Lung microvascular endothelial cell (primary cell): ENCODE data around the gene SCAMP3. TPM values are rescaled to one million over a fixed set of nuclear protein-coding genes. Genes with fewer than 3 reads are reported as not detected.
"Not testable (repeated sequence)": the region's sequence is repeated elsewhere in the genome, so short reads cannot be mapped to it uniquely, and the experiment has no call there.

Source experiments
- DNase-seq, 2 donors: peaks; one replicate each; pipeline versions ENCODE4 v3.0.0 to v3.0.0-alpha.2; 2010; ENCODE audit warnings: low read depth in 2 of 2
- total RNA-seq: library from RNA; depleted of rRNA; stranded (reverse); fragments of >200 nt; gene quantifications from 2 replicates; pipeline ENCODE4 v1.2.1, GENCODE V29; 2014

SCAMP3 gene
- total RNA-seq, 1 donor from 2014 or later: 34.1 TPM

GRCh38 chr1:155232001-155232978 is 29.9 kb downstream of the SCAMP3 start:
- peak; percentile 21 to 71 for DNase-seq

- DNase-seq: not testable (repeated sequence)
Measured at GRCh38 chr1:155231302-155231701, 30.9 kb downstream of the SCAMP3 start.

DNA sequence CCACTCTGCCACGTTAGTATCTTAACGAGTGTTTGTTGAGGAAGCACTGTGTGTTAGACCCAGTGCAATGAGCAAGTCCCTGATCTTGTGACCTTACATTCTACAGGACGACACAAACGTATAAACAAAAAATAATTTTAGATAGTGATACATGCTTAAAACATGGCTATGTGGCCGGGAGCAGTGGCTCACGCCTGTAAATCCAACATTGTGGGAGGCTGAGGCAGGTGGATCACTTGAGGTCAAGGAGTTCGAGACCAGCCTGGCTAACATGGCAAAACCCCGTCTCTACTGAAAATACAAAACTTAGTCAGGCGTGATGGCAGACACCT is 34.1 kb downstream of the SCAMP3 start:
- no peak for DNase-seq

DNA sequence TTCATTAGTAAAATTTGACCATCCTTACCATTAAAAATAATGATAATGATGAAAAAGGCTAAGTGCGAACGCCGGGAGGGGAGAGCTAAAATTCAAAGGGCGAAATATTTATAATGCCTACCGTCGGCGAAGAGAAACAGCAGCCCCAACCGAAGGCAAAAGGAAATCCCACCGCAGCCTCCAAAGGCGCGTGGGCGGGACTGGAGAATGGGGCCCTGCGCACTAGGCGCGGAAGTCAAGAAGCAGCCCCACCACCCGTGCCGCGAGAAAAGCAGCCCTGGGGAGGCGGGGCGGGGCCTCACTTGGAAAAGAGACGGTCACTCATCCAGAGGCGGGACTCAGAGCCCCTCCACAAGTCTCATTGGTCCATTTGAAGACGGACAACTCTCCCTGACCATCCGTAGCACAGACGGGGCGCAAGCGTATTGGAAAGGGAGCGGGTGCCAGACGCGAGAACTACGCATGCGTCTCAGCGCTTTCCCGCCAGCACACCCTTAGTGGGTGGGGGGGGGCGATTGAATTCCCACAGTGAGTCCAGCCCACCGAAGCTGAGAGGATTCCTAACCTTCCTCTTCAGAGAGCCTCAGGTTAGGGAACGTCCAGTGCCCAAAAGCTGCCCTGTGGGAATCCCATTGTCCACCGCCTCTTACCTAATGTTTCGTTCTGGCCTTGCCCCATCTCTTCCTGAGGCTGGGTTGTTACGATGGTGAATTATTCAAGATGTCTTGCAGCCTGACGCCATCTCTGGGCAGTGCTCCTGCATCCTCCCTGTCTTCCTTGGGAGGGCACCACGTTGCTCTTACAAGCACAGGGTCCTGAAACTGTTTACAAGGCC is 34.7 kb downstream of the SCAMP3 start:
- DNase-seq: peak; percentile 98 to 99

DNA sequence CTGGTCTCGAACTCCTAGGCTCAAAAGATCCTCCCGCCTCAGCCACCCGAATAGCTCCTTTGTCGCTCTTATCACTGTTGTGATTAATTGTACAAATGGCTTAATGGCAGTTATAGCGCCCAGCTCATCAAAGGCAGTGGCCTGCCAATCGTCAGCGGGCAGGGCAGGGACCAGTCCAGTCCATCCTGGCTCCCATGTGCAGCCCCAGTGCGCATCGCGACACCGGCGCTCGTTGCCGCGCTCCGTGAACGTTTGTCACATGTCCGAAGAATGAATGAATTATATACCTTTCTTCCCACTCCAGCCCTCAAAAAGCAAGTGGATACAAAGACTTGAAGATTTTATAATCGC is 35.3 kb downstream of the SCAMP3 start:
- DNase-seq: peak; percentile 70 to 85

DNA sequence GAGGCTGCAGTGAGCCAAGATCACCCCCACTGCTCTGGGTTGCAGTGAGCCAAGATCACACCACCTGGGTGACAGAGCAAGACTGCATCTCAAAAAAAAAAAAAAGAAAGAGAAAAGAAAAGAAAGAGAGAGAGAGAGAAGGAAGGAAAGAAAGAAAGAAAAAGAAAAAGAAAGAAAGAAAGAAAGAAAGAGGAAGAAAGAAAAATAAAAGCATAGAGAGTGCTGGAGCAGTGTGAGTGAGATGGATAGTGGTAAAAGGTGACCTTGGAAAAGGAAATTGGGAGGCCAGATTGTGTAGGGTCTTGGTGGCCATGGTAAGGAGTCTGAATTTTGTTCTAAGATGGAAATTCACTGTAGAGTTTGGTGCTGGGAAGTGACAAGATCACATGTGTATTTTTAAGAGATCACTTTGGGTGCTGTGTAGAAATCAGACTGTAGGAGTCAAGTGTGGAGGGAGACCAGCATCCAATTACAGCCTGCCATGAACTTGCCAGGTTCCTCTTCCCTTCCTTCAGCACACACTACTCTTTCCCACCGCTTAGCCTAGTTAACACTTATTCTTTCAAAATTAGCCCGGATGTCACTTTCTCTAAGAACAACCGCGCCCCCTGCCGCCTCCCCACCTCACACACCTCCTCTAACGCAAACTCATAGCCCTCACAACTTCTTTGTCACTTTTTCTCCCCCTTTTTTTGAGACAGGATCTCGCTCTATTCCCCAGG is 35.8 kb downstream of the SCAMP3 start:
- peak; percentile 87 for DNase-seq

DNA sequence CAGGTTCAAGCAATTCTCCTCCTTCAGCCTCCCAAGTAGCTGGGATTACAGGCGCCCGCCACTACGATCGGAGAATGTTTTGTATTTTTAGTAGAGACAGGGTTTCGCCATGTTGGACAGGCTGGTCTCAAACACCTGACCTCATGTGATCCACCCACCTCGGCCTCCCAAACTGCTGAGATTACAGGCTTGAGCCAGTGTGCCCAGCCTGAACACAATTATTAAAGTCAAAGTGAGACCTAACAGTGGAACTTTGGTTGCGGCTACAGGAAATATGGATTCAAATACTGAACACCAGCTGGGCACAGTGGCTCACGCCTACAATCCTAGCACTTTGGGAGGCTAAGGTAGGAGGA is 36.8 kb downstream of the SCAMP3 start:
- DNase-seq: not testable (repeated sequence)

GRCh38 chr1:155223047-155223446 is 39.1 kb downstream of the SCAMP3 start:
- no peak for DNase-seq

GRCh38 chr1:155220211-155220965 is 41.8 kb downstream of the SCAMP3 start:
- not testable (repeated sequence) for DNase-seq

DNA sequence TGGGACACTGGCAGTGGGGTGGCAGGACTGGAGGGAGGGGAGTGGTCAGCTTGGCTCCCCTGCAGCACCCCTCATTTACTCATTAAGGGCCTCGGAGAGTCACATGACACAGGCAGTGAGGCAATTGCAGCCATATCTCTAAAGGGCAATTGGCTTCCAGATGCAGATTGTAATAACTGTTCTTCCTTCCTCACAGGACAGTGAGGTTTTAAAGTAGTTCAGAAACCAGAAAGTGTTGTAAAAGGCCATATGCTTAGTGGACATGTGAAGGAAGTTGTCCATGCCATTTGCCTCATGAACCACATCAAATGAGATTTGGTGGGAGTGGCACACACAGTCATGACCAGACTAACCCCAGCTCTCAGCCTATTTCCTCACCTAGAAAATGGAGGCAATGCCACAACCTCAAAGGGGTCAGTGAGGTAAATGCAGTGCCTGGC is 42.5 kb downstream of the SCAMP3 start:
- DNase-seq: no peak

DNA sequence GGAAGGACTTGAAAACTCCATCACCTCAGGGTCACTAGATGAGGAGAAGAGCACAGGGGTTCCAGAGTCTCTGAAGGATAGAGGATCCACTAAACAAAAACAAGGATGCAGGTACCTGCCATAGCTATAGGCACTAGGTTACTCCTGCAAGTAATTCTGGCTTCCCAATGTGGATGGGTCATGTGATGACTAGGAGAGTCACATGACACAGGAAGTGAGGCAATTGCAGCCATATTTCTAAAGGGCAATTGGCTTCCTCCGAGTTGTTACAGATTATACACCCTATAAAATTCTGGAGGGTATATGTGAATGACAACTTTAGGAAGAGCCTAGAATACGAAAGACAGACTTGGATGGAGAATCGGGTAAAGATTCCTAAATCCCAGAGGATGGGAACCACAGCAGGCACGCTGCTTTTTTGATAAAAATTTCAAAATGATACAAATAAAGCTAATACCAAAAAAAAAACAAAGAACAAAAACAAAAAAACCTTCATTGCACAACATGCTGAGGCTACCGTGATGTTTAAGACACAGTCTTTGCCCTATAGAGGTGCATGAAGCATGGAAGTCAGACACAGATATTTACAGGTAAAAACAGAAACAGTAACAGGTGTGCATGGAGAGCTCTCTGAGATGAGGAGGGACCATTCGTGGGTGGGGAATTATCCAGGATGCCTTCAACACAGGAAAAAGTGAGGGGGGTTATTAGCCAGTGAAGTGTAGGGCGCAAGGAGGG is 43.1 kb downstream of the SCAMP3 start:
- peak; percentile 64 to 71 for DNase-seq

GRCh38 chr1:155214702-155215101 is 47.5 kb downstream of the SCAMP3 start:
- not testable (repeated sequence) for DNase-seq

DNA sequence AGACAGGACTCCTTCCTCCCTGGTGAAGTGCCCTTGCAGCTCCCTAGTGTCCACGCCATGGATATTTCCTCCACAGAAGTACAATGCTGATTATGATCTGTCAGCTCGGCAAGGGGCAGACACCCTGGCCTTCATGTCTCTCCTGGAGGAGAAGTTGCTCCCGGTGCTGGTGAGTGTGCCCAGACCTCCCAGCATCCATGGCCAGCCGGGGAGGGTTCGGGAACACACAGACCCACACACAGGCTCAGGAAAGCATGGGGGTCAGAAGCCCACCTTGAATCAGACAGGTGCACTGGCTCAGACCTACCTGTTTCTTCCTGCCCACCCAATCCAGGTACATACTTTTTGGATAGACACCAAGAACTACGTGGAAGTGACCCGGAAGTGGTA is 50.1 kb downstream of the SCAMP3 start:
- not testable (repeated sequence) for DNase-seq

GRCh38 chr1:155211381-155212050 is 50.6 kb downstream of the SCAMP3 start:
- peak; percentile 48 to 88 for DNase-seq

- no peak for DNase-seq
Measured at GRCh38 chr1:155210314-155211104, 51.7 kb downstream of the SCAMP3 start.

GRCh38 chr1:155209312-155209721 is 52.8 kb downstream of the SCAMP3 start:
- no peak for DNase-seq

GRCh38 chr1:155208541-155209311 is 53.4 kb downstream of the SCAMP3 start, which contains the start of gene MTX1:
Gene MTX1, plus strand, starts transcription at chr1:155208695. Its CDS starts 110 bp downstream, at chr1:155208805.
- peak; percentile 88 to 96 for DNase-seq
